Left ventricle myocardium inferior (tissue), 1 donor: Measurements from ENCODE around the gene STUB1. TPM values are rescaled to one million over a fixed set of nuclear protein-coding genes. Genes with fewer than 3 reads are reported as not detected.

Source experiments
- DNase-seq: peaks from one replicate; pipeline ENCODE4 v3.0.0-alpha.2; 2020
- H3K27ac ChIP-seq: fragments of 200-600 bp; replicated peaks from 2 replicates; pipeline ENCODE4 v1.8.0; 2021
- H3K27me3 ChIP-seq: fragments of 200-600 bp; 2 replicates; pipeline ENCODE4 v1.8.0; 2021; ENCODE audit warnings: low read depth
- H3K36me3 ChIP-seq: fragments of 200-600 bp; 2 replicates; pipeline ENCODE4 v1.8.0; 2021
- H3K4me1 ChIP-seq: fragments of 200-600 bp; 2 replicates; pipeline ENCODE4 v1.8.0; 2021
- H3K4me3 ChIP-seq: fragments of 200-600 bp; 2 replicates; pipeline ENCODE4 v1.8.0; 2021; ENCODE audit warnings: mild to moderate bottlenecking, moderate library complexity
- H3K9me3 ChIP-seq: fragments of 200-600 bp; replicated peaks from 2 replicates; pipeline ENCODE4 v1.8.0; 2021
- CTCF ChIP-seq: fragments of 200-600 bp; IDR thresholded peaks from 2 replicates; pipeline ENCODE4 v1.8.0; 2021; ENCODE audit warnings: antibody characterized with exemption, mild to moderate bottlenecking, borderline replicate concordance
- intact Hi-C: fragments of 100-400 bp; cut with micrococcal nuclease; formaldehyde crosslinking; loops from one replicate; pipeline ENCODE4 v1.11.0; 2022
- total RNA-seq: library from RNA; stranded (reverse); fragmentation: NEBNext Ultra II Directional; extraction: Animal tissue kit (Norgen Biotek cat#: 25700); gene quantifications from one replicate; pipeline ENCODE4 v1.2.1, GENCODE V29; 2021
- donor health status: DM: no; HTN: yes; CAD: no; lungs with severe emphysema.

STUB1 gene
- total RNA-seq, 1 donor from 2014 or later: 113 TPM

DNA sequence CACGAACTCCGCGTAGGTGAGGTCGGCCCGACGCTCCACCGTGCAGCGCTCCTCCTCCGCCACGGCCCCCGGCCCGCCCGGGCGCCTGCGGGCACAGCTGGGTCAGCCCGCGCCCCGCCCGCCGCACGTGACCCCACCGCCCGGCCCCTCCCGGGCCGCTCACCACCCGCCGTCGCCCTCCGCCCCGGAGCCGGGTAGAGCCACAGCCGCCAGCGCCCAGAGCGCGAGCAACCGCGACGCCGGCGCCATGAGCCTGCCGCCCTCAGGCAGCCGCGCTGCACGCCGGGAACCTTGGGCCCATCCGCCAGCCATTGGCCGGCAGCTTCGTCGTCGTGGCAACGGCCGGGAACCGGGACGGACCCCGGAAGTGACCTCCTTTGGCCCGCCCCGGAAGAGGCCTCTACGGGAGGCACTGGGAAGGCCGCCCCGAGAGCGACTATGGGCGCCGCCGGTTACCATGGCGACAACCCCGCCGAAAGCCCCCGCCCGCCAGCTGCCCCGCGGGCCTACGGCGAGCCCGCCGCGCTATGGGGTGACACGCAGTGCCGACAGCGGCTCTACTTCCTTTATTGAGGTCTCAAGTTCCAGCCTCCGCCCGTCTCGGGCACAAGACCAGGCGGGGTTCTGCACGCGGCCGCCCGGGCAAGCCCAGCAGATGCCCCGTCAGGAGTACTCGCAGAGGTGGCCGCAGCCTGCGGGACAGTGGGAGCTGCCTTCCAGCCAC lies 4.0 kb downstream of the STUB1 start, which contains the start of gene JMJD8:
TSS of gene JMJD8 (minus strand) at position 264 of the 724 bp plus-strand sequence. CDS start at position 249, 15 bp downstream.
- intact Hi-C loops: no loop called here
- Histone ChIP-seq H3K27me3 (no peaks in the 10 kb centered on the region), H3K27ac (peak within 1 kb of the TSS; percentile 85), H3K4me1 (peaks cover 73% of the 10 kb centered on the region), H3K4me3 (peak within 1 kb of the TSS; percentile 79), H3K9me3 (no peaks in the 10 kb centered on the region), H3K36me3 (peaks cover 35% of the 10 kb centered on the region)
- DNase-seq: peak; percentile 98
- TF ChIP-seq CTCF: no peak

GRCh38 chr16:684961-685696 lies 4.9 kb downstream of the STUB1 start:
- intact Hi-C loops: no loop called here
- Histone ChIP-seq H3K9me3 (no peaks in the 10 kb centered on the region), H3K4me1 (peaks cover 75% of the 10 kb centered on the region), H3K27ac (peak overlapping the region; percentile 85), H3K36me3 (peaks cover 35% of the 10 kb centered on the region), H3K4me3 (peak overlapping the region; percentile 79), H3K27me3 (no peaks in the 10 kb centered on the region)
- no peak for TF ChIP-seq CTCF
- DNase-seq: no peak

- H3K27ac ChIP-seq: no peak overlapping the region
- peak; percentile 45 for TF ChIP-seq CTCF
- DNase-seq: no peak
- no peaks in the 10 kb centered on the region for H3K9me3 ChIP-seq
- peaks cover 75% of the 10 kb centered on the region for H3K4me1 ChIP-seq
- no peaks in the 10 kb centered on the region for H3K27me3 ChIP-seq
- H3K36me3 ChIP-seq: peaks cover 35% of the 10 kb centered on the region
- intact Hi-C loops: no loop called here
- no peak overlapping the region for H3K4me3 ChIP-seq
Observed at GRCh38 chr16:685967-686366, 5.8 kb downstream of the STUB1 start.

- H3K27me3 ChIP-seq: peaks cover 7% of the 10 kb centered on the region
Observed at GRCh38 chr16:686459-687260, 6.5 kb downstream of the STUB1 start.

More at GRCh38 chr16:686459-687260, 6.5 kb downstream of the STUB1 start:
- H3K4me1 ChIP-seq: peaks cover 68% of the 10 kb centered on the region
- peaks cover 30% of the 10 kb centered on the region for H3K36me3 ChIP-seq
- no peak for DNase-seq
- TF ChIP-seq CTCF: no peak
- H3K27ac ChIP-seq: no peak overlapping the region
- H3K9me3 ChIP-seq: no peaks in the 10 kb centered on the region
- H3K4me3 ChIP-seq: no peak overlapping the region
- intact Hi-C loops: no loop called here
